ENCODE results near the gene PACS2. TPM values are rescaled to one million over a fixed set of nuclear protein-coding genes. Genes with fewer than 3 reads are reported as not detected.
A peak's percentile ranks its signal among the peaks of the same experiment; 100 is the strongest.
"Not testable (repeated sequence)": the region's sequence is repeated elsewhere in the genome, so short reads cannot be mapped to it uniquely, and the experiment has no call there.

PACS2 gene
- total RNA-seq, 1 donor from 2014 or later, result 74.0 TPM

DNA sequence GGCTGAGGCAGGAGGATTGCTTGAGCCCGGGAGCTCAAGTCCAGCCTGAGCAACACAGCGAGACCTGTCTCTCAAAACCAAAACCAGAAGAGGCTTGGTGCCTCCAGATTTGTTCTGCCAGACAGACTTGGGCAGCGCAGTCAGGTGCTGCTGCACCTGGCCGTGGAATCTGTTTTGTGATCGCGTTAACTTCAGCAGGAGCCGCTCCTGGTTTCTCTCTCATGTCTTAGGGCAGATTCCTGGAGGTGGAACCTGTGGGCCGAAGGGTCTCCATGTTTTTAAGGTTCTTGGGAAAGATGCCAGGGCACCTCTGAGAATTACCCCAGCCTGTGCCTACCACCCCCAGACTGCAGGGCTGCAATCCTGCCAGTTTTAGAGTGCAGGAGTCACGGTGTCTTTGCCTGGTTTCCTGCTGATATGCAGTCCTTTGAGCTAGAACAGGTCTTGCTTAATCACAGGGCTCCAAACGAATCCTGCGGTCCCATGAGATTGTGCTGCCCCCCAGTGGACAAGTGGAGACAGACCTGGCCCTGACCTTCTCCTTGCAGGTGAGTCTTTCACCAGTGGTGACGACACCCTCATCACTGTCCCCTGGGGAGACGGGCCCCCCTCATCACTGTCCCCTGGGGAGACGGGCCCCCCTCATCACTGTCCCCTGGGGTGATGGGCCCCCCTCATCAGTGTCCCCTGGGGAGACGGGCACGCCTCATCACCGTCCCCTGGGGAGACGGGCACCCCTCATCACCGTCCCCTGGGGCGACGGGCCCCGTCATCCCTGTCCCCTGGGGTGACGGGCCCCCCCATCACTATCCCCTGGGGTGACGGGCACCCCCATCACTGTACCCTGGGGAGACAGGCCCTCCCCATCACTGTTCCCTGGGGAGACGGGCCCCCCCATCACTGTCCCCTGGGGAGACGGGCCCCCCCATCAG, 37.6 kb downstream of the PACS2 start:
- peak; percentile 95 for DNase-seq

GRCh38 chr14:105353136-105353535, 38.6 kb downstream of the PACS2 start:
- no peak for DNase-seq

DNA sequence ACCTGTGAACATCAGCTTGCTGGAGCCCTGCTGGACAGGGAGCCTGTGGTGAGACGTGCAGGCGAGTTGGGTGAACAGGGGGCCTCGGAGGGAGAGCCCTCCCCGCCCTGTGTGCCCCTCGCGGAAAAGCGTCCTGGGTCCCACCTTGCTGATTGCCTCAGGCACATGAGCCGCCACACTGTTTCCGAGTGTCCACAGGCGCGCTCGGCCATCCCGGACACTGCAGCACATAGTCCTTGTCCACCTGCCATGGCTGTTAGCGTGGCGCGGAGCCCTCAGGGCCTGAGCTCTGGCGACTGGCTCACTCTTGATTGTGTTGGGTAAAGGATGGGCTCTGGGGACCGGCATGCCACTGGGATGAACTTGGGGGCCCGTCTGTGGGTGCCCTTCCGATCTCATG, 40.0 kb downstream of the PACS2 start:
- DNase-seq, result no peak

DNA sequence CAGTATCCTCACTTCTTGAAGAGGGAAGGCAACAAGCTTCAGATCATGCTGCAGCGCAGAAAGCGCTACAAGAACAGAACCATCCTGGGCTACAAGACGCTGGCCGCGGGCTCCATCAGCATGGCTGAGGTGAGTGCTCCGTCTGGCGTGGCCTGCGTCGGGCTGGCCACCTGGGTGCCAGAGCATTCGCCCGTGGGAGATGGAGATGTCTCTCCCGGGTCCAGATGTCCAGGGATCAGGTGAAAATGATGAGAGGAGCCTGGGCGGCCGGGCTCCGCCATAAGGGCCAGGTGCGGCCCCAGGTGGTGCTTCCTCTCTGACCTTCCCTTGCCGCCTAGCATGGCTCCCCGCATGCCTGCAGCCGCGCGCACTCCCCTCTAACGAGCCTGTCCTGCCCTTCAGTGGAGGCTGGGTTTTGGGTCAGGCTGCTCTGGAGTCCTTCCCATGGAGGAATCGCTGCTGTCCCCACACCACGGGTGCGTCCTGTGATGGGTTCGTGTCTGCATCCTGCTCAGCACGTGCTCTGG, 40.6 kb downstream of the PACS2 start:
- no peak for DNase-seq

GRCh38 chr14:105355850-105356604, 41.5 kb downstream of the PACS2 start:
- DNase-seq, result no peak

DNA sequence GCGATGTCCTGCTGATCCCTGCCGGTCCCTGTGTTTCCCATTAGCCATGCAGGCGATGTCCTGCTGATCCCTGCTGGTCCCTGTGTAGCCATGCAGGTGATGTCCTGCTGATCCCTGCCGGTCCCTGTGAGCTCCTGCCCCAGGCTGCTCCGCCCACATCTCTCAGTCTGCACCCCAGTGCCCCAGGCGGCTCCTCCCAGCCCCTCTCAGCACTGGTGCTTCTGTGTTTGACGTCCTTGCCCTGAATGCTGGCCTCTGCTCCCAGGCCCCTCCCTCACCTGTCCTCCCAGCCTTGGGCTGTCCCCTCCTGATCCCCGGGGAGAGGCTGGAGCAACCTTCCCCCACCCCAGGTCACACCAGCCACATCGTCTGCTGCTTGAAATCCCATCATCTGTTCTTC, 42.4 kb downstream of the PACS2 start:
- no peak for DNase-seq

DNA sequence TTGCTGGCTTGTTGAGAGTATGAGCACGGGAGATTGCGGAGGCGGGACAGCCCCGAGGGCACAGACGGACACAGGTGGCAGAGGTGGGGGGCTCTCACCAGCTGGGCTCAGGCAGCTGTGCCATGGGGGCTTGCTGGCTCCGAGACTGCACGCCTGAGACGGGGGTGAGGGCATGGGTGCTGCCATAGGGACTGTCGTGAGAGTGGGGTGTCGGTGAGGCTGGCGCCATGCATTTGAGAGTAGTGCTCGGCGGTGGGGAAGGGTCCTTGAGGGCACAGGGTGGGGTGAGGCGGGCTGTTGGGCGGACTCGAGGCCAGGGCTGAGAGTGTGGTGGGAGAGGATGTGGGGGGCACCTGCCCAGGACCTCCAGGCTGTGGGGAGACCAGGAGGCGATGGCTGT, 43.1 kb downstream of the PACS2 start:
- DNase-seq, result no peak

GRCh38 chr14:105358140-105358846, 43.7 kb downstream of the PACS2 start:
- no peak for DNase-seq

DNA sequence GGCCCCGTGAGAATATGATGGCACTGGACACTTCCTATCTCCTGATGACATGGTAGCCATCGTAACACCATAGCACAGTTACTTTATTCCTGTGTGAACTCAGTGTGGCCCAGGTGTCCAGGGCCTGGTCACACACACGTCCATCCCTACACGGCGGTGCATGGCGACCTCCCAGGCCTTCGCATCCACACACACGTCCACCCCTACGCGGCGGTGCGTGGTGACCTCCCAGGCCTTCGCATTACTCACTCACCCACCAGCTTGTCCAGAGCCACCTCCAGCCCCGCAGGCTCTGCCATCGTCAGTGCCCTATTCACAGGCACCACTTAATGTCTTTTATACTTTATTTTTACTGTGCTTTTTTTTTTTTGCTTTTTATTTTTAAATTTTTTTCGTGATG, 44.4 kb downstream of the PACS2 start:
- DNase-seq, result no peak

- DNase-seq, result not testable (repeated sequence)
Measured at GRCh38 chr14:105361412-105361811, 46.9 kb downstream of the PACS2 start.

DNA sequence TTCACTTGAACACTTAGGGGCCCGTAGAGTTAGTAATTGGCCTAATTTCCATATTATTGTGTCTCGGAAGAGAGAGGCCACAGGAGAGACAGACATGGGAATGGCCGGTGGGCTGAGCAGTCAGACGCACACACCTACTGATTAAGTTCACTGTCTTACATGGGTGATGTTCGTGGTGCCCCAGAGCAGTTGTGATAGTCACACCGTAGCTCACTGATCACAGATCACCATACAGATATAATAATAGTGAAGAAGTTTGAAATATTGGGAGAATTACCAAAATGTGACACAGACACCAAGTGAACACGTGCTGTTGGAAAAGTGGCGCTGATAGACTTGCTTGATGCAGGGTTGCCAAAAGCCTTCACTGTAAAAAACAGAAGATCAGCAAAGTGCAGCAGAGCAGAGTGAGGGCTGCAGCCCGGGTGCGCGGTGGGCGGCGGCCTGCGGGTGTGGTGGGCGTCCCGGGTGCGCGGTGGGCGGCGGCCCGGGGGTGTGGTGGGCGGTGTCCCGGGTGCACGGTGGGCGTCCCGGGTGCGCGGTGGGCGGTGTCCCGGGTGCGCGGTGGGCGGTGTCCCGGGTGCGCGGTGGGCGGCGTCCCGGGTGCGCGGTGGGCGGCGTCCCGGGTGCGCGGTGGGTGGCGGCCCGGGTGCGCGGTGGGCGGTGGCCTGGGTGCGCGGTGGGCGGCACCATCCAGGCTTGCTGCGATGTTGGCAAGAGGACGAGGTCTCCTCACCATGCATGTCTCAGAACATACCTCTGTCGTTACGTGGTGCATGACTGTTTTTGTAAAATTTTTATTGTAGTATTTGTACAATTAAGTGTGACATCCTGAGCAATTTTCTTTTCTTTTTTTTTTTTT, 49.5 kb downstream of the PACS2 start:
- DNase-seq, result peak; percentile 14

DNA sequence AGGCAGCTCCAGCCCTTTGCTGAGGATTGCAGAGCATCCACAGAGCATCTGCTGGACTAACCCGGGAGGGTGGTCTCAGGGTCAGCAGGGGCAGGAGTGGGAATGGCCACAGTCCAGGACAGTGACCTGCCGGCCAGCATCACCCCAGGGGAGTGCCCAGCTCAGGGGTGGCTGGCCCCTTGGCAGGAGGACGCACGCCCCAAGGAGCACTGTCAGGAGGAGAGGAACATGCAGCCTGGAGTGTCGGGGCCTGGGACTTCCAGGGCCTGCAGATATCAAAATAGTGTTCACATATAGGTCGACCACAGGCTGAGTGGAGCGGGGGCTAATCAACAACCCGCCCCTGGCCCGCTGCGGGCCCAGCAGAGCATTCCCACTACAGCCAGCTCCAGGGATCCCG, 50.6 kb downstream of the PACS2 start:
- no peak for DNase-seq

DNA sequence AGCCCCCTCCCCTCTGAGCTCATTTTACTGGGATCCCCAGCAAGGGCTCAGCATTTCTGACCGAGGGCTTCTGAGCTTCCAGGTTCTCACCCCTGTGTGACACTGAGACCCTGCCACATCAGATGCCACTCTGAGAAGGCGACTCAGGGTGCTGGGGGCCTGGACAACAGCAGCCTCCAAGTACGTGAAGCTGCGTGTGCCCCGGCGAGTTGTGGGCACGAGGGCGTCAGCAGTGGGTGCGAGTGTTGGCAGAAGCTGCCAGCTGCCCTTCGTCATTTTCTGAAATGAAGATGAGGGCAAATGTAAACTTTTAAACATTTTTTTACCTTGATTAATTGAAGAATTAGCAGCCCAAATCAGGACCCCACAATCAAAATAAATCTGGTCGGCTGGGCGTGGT, 51.1 kb downstream of the PACS2 start:
- no peak for DNase-seq

DNA sequence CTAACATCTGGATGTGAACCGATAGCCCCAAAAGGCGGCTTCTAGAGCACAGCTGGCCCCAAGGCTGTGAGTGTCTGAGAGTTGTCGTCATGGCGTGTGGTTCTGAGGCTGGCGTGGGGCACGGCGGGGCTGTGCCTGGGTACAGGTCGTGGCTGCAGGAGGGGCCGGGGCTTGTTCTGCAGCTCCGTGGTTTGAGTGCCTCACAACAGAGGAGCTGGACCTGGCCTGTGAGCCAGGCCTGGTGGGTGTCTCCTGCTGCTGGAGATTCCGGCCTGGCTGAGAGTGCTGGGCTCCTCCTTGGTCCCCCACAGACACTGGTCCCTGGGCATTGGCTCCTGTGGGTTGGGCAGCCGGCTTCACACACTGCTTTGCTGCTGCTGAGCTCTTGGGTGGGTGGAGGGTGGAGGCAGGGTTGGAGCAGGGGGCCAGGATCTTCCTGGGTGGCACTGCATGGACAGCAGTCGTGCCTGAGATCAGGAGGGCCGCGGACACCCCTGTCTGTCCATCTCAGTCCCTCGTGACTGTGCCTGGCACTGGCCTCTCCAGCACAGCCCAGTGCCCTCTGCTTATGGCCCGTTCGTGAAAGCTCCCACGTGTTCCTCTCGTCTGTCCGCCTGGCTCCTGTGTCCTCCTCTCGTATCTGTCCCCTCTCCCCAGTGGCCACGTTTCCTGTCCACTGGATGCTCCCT, 52.0 kb downstream of the PACS2 start:
- no peak for DNase-seq

- DNase-seq, result no peak
Measured at GRCh38 chr14:105367116-105368031, 52.8 kb downstream of the PACS2 start.

- no peak for DNase-seq
Measured at GRCh38 chr14:105368032-105368417, 53.5 kb downstream of the PACS2 start.

GRCh38 chr14:105368426-105368825, 53.9 kb downstream of the PACS2 start:
- no peak for DNase-seq

- no peak for DNase-seq
Measured at GRCh38 chr14:105368910-105369652, 54.5 kb downstream of the PACS2 start.

DNA sequence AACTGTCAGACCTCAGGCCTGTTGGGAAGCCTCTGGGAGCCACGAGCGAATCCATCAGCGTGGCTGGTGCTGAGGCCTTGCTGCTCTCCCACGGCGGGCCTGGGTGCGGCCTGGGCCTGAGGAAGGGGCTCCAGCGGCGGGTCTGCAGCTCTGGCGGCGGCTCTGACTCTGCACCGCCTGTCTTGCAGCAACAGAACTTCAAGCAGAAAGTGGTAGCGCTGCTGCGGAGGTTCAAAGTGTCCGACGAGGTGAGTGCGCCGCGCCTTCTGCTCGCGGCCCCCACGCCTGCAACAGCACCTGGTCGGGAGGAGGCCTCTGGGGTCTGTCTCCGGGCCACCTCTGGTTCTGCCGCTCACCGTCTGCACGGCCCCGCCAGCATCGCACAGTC, 55.1 kb downstream of the PACS2 start:
- DNase-seq, result no peak

DNA sequence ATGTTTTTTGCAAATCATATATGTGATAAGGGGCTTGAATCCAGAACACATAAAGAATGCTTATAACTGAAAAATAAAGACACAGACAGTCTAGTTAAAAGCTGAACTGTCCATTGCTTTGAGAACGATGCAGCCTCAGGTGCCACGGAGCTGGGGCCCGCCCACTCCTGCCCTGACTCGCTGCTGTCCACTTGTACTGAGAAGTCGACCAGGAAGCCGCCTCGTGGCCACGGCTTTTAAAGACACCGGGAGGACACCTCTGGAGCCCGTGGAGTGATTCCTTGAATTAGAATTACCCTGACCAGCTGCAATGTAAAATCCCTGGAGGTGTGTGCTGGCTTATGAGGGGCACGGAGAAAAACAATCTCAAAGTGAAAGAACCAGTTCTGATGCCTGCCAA, 59.8 kb downstream of the PACS2 start:
- no peak for DNase-seq
